ENCODE results near the gene CENPS.

GRCh38 chr1:10490286-10490970 is 60.2 kb downstream of the CENPS start:
- TF ChIP-seq CTCF (IDR thresholded peaks at IDR 0.05) (no peak), EP300 (IDR thresholded peaks at IDR 0.05) (no peak)
